ENCODE data around the gene CRABP2. TPM values are rescaled to one million over a fixed set of nuclear protein-coding genes. Genes with fewer than 3 reads are reported as not detected.
A peak's percentile ranks its signal among the peaks of the same experiment; 100 is the strongest.

The CRABP2 gene
- total RNA-seq, 3 donors from 2014 or later: 4.2 to 61.6 (median 28.2) TPM

DNA sequence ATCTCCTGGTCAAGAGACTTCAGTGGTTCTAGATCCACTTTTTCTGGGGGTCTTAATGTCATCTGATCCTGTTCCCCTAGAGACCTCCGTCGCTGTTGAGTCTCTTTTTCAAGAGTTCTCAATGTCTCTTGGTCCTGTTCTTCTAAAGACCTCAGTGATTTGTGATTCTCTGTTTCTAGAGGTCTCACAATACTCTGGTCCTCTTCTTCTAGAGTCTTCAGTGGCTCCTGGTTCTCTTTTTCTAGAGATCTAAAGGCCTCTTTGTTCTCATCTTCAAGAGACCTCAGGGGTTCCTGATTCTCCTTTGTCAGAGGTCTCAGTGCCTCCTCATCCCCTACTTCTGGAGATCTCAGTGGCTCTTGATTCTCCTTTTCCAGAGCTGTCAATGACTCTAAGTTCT lies 33.6 kb downstream of the CRABP2 start:
- H3K27ac ChIP-seq: no peak overlapping the region
- intact Hi-C loops (cut with DNase I; ENCODE audit: low total_unique reads): no loop called here
- peaks cover 22 to 25% of the 10 kb centered on the region in 2 donors for H3K4me1 ChIP-seq
- no peaks in the 10 kb centered on the region for H3K36me3 ChIP-seq
- no peak for DNase-seq (ENCODE audit: low spot score in 2 of 2)
- H3K27me3 ChIP-seq: peaks cover 0 to 2% of the 10 kb centered on the region in 2 donors
- no peak overlapping the region for H3K4me3 ChIP-seq
- TF ChIP-seq POLR2AphosphoS5 (IDR thresholded peaks at IDR 0.05): no peak
- no peak for TF ChIP-seq POLR2A (IDR thresholded peaks at IDR 0.05)
- TF ChIP-seq, protein P1, sequence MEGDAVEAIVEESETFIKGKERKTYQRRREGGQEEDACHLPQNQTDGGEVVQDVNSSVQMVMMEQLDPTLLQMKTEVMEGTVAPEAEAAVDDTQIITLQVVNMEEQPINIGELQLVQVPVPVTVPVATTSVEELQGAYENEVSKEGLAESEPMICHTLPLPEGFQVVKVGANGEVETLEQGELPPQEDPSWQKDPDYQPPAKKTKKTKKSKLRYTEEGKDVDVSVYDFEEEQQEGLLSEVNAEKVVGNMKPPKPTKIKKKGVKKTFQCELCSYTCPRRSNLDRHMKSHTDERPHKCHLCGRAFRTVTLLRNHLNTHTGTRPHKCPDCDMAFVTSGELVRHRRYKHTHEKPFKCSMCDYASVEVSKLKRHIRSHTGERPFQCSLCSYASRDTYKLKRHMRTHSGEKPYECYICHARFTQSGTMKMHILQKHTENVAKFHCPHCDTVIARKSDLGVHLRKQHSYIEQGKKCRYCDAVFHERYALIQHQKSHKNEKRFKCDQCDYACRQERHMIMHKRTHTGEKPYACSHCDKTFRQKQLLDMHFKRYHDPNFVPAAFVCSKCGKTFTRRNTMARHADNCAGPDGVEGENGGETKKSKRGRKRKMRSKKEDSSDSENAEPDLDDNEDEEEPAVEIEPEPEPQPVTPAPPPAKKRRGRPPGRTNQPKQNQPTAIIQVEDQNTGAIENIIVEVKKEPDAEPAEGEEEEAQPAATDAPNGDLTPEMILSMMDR (IDR thresholded peaks at IDR 0.05): no peak
- H3K9me3 ChIP-seq: no peaks in the 10 kb centered on the region

DNA sequence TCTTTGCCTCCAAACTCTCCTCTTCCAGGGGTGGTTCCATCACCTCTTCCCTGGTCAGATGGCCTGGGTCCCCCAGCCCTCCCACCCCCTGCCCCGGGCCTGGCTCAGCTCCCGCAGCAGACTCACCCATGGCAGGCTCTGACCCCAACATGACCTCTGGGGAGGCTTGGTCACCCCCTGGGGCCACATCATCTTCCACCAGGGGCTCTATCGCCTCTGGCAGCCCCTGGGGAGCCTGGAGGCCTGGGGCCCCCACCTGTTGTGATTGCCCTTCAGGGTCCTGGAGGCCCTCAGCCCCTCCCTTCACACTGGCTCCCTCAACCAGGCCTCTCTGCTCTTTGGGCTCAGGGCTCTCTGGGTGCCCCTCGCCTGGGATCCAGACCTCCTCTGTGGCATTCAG lies 34.6 kb downstream of the CRABP2 start:
- Histone ChIP-seq H3K9me3 (no peaks in the 10 kb centered on the region), H3K27ac (peak overlapping the region; percentile 86 to 96), H3K4me1 (peaks cover 22 to 24% of the 10 kb centered on the region in 2 donors), H3K27me3 (no peaks in the 10 kb centered on the region), H3K4me3 (no peak overlapping the region), H3K36me3 (no peaks in the 10 kb centered on the region)
- TF ChIP-seq POLR2A (IDR thresholded peaks at IDR 0.05): no peak
- no peak for TF ChIP-seq POLR2AphosphoS5 (IDR thresholded peaks at IDR 0.05)
- TF ChIP-seq, protein P1 (IDR thresholded peaks at IDR 0.05): no peak
- DNase-seq (ENCODE audit: low spot score in 2 of 2): no peak
- intact Hi-C loops (cut with DNase I; ENCODE audit: low total_unique reads): no loop called here

DNA sequence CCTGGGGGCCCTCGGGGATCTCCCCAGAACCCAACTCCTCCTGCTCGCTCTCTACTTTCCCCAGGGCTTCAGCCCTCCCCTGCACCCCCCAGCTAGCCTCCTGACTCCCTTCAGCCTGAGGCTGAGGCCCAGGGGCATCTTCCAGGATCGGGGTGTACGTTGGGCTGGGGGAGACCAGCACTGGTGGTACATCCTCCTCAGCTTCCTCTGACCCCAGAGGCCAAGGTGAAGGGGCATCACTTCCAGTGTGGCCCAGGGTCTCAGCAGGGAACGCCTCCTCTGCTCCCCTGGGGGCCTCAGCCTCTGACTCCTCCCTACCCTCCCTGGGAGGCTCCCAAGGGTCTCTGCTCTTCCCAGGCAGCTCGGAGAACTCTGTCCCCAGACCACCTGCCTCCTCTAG lies 35.0 kb downstream of the CRABP2 start:
- DNase-seq (ENCODE audit: low spot score in 2 of 2): no peak
- no peaks in the 10 kb centered on the region for H3K27me3 ChIP-seq
- TF ChIP-seq, protein P1 (IDR thresholded peaks at IDR 0.05): no peak
- TF ChIP-seq POLR2AphosphoS5 (IDR thresholded peaks at IDR 0.05): no peak
- TF ChIP-seq POLR2A (IDR thresholded peaks at IDR 0.05): no peak
- intact Hi-C loops (cut with DNase I; ENCODE audit: low total_unique reads): no loop called here
- H3K4me1 ChIP-seq: peaks cover 22 to 24% of the 10 kb centered on the region in 2 donors
- H3K36me3 ChIP-seq: no peaks in the 10 kb centered on the region
- H3K9me3 ChIP-seq: no peaks in the 10 kb centered on the region
- no peak overlapping the region for H3K4me3 ChIP-seq
- H3K27ac ChIP-seq: peak overlapping the region; percentile 86 to 96

DNA sequence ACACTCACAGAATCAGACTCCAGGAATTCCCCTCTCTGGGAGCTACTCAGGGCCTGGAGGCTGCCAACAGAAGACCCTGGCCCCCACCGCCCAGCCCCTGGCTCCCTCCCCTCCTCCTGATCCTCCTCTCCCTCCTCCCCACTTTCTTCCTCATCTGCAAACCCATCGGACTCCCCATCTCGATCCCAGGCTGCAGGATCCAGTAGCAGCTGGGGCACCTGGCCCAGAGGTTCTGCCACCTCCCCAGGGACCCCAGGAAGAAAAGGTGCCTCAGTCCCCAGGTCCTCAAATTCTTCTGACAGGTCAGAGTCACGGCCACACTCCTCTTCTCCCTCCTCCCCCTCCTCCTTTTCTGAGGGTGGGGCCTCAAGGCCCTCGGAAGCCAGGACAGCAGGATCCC lies 35.6 kb downstream of the CRABP2 start:
- no peaks in the 10 kb centered on the region for H3K36me3 ChIP-seq
- TF ChIP-seq POLR2A (IDR thresholded peaks at IDR 0.05) (no peak), POLR2AphosphoS5 (IDR thresholded peaks at IDR 0.05) (no peak)
- TF ChIP-seq, protein P1 (IDR thresholded peaks at IDR 0.05): no peak
- peaks cover 22 to 24% of the 10 kb centered on the region in 2 donors for H3K4me1 ChIP-seq
- H3K9me3 ChIP-seq: no peaks in the 10 kb centered on the region
- intact Hi-C loops (cut with DNase I; ENCODE audit: low total_unique reads): loop anchor here (10.0 kb wide), 1 partner anchor 175 kb away; no protein-coding TSS in a partner anchor
- H3K27me3 ChIP-seq: no peaks in the 10 kb centered on the region
- no peak overlapping the region for H3K4me3 ChIP-seq
- DNase-seq (ENCODE audit: low spot score in 2 of 2): no peak
- peak overlapping the region; percentile 86 to 96 for H3K27ac ChIP-seq

DNA sequence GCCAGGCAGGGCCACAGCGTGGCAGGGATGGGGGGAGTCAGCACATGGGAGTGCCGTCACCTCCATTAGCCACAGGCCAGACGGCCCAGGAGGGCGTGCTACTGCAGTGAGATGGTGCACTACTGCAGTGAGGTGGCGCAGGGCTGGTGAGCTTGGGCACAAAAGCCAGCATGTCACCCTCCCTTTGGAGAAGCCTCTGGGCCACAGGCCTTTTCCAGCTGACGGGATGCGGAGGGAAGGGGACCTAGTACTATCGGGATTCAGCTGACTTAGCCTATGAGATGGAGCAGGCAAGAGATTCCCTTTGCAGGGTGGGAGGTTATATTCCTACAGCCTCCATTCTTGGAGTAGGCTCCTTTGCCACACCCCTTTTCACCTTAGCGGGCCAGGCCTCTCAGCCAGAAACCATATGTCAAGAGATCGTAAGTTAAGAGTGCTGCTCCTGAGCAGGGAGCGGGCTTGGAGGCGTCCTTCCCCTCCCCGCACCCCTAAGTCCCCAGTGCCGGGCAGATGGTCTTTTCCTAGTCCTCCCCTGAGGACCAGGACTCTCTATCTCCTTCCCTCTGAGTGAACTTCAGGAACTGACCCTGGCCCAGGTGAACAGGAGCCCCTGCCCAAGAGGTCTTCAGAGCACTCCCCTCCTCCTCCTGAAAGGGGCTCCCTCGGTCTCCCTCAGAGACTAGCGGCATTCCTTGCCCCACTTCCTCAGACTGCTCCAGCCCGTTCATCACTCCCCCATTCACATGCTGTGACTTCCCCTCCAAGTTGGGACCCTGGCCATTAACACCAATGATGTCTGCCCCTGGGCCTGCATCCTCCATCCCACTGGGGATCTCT lies 36.4 kb downstream of the CRABP2 start:
- TF ChIP-seq POLR2A (IDR thresholded peaks at IDR 0.05) (no peak), POLR2AphosphoS5 (IDR thresholded peaks at IDR 0.05) (no peak)
- TF ChIP-seq, protein P1 (IDR thresholded peaks at IDR 0.05): no peak

More for the DNA sequence above, 36.4 kb downstream of the CRABP2 start:
- no peak for DNase-seq (ENCODE audit: low spot score in 2 of 2)
- Histone ChIP-seq H3K4me1 (peaks cover 18 to 20% of the 10 kb centered on the region in 2 donors), H3K36me3 (no peaks in the 10 kb centered on the region), H3K9me3 (no peaks in the 10 kb centered on the region), H3K27me3 (no peaks in the 10 kb centered on the region), H3K4me3 (no peak overlapping the region), H3K27ac (peak overlapping the region; percentile 86 to 96)
- intact Hi-C loops (cut with DNase I; ENCODE audit: low total_unique reads): loop anchor here (10.0 kb wide), 1 partner anchor 174 kb away; no protein-coding TSS in a partner anchor
